EL (cell line): ENCODE data around the gene FLOT1.

Experiments
- DNase-seq: peaks from one replicate; pipeline ENCODE4 v3.0.0-alpha.2; 2016

Gene FLOT1

GRCh38 chr6:30742316-30743098 is at the start of gene FLOT1:
Gene FLOT1 (minus strand): TSS chr6:30742687. CDS start chr6:30742189, 498 bp downstream.
- DNase-seq = peak; percentile 99

- DNase-seq = no peak
These were observed 48.4 kb upstream of the FLOT1 start for GRCh38 chr6:30790724-30791383.

GRCh38 chr6:30789606-30790005 is 47.1 kb upstream of the FLOT1 start:
- no peak for DNase-seq

- peak; percentile 68 for DNase-seq
These were observed 45.5 kb upstream of the FLOT1 start for GRCh38 chr6:30787954-30788353.

GRCh38 chr6:30782425-30783014 is 40.0 kb upstream of the FLOT1 start:
- DNase-seq = peak; percentile 68

- DNase-seq = peak; percentile 99
These were observed 39.4 kb upstream of the FLOT1 start for GRCh38 chr6:30781743-30782424.

GRCh38 chr6:30781395-30781742 is 38.9 kb upstream of the FLOT1 start:
- no peak for DNase-seq

- no peak for DNase-seq
These were observed 38.1 kb upstream of the FLOT1 start for GRCh38 chr6:30780642-30780920.

- DNase-seq = no peak
These were observed 37.6 kb upstream of the FLOT1 start for GRCh38 chr6:30779850-30780641.

- DNase-seq = no peak
These were observed 35.6 kb upstream of the FLOT1 start for GRCh38 chr6:30778001-30778635.

GRCh38 chr6:30777155-30777485 is 34.6 kb upstream of the FLOT1 start:
- DNase-seq = no peak

- DNase-seq = no peak
These were observed 34.1 kb upstream of the FLOT1 start for GRCh38 chr6:30776390-30777154.

- no peak for DNase-seq
These were observed 32.6 kb upstream of the FLOT1 start for GRCh38 chr6:30775104-30775503.

- DNase-seq = no peak
These were observed 32.2 kb upstream of the FLOT1 start for GRCh38 chr6:30774701-30775100.

- DNase-seq = no peak
These were observed 28.1 kb upstream of the FLOT1 start for GRCh38 chr6:30770592-30770991.

- no peak for DNase-seq
These were observed 27.5 kb upstream of the FLOT1 start for GRCh38 chr6:30769853-30770524.

GRCh38 chr6:30769088-30769852 is 26.8 kb upstream of the FLOT1 start:
- DNase-seq = peak; percentile 98

- no peak for DNase-seq
These were observed 26.2 kb upstream of the FLOT1 start for GRCh38 chr6:30768634-30769087.

GRCh38 chr6:30767944-30768301 is 25.4 kb upstream of the FLOT1 start:
- DNase-seq = no peak

GRCh38 chr6:30767158-30767943 is 24.9 kb upstream of the FLOT1 start:
- DNase-seq = no peak
